Hematopoietic multipotent progenitor cell treated with erythropoietin and hydrocortisone succinate and interleukin-3 and kit ligand, for 4 days (in vitro differentiated cells): Measurements from ENCODE around the gene ZNF771.
"Not testable (repeated sequence)": the region's sequence is repeated elsewhere in the genome, so short reads cannot be mapped to it uniquely, and the experiment has no call there.

ENCODE experiments used
- DNase-seq: peaks from one replicate; pipeline ENCODE4 v3.0.0-alpha.2; 2015

Gene ZNF771

DNA sequence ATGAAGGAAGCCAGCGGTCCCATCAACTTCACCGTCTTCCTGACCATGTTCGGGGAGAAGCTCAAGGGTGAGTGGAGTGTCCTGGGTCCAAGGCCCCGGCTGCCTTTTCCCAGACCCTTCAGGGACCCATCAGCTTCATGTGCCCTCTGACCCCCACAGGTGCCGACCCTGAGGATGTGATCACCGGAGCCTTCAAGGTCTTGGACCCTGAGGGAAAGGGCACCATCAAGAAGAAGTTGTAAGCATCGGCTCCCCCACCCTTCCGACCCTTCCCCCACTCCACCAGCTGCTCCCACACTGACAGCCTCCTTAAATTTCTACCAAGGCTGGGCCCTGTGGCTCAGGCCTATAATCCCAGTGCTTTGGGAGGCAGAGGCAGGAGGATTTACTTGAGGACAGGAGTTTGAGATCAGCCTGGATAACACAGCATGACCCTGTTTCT is 30.9 kb upstream of the ZNF771 start:
- DNase-seq, result no peak

DNA sequence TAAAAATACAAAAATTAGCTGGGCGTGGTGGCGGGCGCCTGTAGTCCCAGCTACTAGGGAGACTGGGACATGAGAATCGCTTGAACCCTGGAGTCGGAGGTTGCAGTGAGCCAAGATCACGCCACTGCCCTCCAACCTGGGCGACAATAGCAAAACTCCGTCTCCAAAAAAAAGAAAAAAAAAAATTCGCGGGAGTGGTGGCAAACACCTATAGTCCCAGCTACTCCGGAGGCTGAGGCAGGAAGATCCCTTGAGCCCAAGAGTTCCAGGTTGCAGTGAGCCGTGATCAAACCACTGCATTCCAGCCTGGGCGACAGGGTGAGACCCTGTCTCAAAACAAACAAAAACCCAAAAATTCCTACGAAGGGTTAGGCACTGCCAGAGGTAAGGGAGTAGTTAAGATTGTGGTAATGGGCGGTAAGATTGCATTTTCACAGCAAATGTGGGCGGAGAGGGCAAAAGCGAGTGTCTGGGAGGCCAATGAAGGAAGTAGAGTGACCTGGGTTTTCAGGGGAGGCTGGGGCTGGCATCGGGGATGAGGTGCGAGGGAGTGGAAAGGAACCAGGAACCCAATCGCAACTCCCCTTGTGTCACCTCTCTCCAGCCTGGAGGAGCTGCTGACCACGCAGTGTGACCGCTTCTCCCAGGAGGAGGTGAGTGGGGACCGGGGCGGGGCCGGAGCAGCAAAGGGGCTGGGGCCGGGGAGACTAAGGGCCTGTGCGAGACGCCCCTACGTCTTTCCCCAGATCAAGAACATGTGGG is 30.2 kb upstream of the ZNF771 start:
- peak; percentile 82 for DNase-seq

DNA sequence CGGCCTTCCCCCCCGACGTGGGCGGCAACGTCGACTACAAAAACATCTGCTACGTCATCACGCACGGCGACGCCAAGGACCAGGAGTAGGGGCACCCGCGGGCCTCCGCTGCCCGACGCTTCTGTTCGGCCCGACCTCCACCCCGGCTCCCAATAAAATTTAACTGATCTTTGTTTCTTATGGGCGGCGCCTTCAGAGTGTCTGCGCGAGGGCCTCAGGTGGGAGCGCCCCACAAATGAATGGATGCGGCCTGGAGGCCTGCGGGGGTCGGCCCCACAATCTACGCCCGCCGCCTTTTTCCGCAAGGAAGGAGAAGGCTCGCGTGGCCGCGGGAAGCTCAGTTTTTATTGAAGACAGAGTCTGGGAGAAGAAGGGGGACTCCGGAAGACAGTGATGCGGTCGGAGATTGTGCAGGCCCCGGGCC is 29.6 kb upstream of the ZNF771 start:
- peak; percentile 96 for DNase-seq

DNA sequence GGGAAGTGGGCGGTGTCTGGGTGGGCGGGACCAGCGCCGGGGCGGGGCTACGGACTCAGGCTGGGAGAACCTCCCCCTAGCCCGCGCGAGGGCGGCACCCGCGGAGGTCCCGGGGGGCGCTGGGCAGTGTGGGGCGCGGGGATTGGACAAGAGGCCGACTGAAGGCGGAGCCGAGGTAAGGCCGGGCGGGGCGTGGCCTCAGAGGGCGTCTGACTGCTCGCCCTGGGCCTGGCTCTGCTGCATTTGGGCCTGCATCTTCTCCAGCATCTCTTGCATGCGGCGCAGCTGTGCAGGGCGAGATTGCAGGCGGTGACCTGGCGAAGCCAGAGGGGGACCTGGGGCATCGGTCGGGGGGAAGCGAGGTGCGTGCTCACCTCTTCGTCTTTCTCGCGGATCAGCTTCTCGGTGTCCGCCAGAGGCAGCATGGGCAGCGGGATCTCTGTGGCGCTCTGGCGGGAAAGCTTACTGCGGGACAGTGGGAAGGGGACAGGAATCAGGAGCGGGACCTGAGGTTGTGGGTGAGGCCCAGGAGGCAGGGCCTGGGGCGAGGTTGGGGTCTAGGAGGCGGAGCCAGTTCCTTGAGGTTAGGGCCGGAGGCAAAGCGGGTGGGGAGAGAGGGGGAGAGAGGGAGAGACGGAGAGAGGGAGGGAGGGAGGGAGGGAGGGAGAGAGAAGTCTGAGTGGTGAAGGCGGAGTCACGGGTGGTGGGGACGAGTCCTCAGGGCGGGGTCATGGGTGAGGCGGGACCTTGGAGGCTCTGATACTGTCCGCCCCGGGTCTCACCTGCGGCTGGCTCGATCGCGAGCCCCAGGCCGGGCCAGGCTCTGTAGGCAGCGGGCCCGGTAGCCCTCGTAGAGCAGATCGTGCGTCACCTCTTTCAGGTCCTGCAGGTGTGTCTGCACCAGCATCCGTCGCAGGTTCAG is 28.9 kb upstream of the ZNF771 start:
- DNase-seq, result peak; percentile 99

DNA sequence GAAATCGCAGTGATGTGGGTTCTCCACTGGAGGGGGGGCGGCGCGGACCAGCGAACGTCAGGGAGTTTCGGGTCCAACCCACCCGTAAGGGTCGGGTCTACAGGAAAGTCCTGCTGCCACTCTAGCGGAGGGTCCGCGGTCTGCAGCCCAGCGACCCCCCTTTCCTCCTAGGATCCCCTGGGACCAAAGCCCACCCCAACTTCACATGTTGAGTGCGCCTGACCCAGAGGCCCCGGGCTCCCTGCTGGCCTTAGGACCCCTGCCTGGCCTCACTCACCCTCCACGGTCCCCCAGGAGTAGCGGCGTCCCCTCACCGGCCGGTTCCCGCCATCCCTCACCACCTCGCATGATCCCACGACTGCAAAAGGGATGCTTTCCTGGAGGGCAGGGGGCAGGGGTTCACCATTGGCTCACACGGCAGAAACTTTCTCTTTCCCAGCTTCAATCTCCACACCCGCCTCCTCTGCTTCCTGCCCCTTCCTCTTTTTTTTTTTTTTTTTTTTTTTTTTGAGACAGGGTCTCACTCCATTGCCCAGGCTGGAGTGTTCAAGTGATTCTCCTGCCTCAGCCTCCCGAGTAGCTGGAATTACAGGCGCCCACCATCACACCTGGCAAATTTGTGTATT is 28.1 kb upstream of the ZNF771 start:
- DNase-seq, result no peak

DNA sequence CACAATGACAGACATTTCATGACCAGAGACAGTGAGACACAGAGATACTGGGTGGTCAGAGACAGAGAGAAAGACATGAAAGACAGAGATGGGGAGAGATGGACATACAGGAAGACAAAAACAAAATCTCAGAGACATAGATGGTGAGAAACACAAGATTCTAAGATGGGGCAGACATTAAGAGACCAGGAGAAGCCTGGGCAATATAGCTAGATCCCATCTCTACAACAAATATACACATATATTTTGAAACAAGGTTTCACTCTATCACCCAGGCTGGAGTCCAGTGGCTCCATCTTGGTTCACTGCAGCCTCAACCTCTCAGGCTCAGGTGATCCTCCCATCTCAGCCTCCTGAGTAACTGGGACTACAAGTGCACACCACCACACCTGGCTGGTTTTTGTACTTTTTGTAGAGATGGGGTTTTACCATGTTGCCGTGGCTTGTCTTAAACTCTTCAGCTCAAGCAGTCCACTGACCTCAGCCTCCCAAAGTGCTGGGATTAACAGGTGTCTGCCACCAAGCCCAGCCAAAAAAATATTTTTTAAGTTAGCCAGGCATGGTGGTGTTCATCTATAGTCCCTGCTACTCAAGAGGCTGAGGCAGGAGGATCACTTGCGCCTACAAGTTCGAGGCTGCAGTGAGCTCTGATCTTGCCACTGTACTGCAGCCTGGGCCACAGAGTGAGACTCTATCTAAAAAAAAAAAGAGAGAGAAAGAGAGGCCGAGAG is 27.2 kb upstream of the ZNF771 start:
- no peak for DNase-seq

DNA sequence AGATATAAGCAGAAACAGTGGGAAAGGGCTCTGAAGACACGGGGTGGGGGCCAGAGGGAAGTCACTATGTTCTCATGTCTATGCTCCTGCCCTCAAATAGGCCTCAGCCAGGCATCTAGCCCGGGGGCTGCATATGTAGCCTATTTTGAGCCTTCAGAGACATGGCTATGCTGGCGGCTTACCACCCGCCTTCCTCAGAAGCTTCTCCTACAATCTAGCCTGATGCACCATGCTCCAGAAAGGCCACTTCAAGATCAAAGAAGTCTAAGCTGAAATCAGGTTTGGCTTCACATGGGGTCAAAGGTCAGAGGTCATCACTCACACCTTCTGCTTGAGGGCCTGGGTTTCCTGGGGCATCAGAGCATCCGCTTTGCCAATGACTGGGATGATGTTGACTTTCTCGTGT is 26.6 kb upstream of the ZNF771 start:
- DNase-seq, result no peak

DNA sequence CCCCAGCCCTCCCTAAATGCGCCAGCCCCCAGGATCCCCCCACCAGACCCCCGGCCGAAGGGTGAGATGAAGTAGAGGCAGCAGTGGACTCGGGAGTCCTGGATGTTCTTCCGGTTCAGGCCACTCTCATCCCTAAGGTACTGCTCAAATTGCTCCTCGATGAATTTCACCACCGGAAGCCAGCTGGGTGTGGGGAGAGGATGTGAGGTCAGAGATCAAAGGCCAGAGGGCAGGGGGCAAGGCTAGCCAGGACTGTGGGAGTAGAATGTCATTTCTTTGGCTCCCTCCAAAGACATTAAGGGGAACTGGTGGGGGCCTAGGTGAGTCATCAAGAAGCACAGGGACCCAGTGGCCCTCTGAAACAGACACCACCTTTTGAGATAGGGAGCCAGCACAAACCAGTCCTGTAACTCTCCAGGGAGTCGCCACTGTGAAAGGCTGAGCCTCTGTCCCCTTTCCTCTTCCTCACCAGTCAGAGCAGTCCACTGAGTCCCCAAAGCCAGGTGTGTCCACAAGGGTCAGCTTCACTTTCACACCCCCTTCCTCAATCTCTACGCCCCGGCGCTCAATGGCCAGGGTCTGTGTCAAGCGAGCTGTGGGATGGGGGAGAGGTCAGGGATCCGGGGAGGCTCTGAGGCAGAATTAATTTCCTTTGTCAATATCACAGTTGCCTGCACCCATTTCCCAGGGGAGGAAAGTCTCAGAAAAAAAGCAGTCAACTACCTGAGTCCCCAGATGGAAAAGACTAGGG is 25.9 kb upstream of the ZNF771 start:
- peak; percentile 42 for DNase-seq

DNA sequence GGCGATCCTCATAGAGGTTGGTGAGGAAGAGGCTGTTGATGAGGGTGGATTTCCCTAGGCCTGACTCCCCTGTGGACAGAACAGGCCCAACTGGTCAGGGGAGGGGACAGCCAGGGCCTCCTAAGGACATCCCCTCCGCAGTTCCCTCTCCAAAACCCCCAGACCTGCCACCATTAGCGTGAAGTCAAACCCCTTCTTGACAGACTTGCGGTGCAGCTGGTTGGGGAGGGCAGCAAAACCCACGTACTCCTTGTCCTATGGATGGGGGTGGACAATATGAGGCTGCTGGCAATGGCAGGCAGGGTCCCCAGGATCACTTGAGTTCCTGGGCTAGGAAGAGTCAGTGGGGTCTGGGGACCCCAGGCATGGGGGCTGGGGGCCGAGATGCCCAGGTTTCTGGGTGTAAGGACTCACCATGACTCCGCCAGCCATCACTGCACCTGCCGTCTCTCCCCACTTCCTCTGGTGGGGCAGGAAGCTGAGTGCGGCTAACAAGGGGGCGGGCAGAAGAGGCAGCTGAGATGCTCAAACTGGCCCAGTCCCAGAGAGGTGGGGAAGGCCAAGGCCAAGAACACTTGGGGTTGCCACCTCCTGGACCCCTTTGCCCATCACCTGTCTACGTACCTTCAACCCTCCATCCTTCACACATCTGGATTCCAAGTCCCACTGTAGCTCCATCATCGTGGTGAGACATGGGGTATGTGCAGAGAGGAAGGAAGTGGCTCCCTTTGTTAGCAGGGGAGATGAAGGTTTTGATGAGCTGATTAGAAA is 25.1 kb upstream of the ZNF771 start, which contains the start of gene SEPTIN1:
TSS of gene SEPTIN1 (minus strand) at position 451 of the 771 bp plus-strand sequence. CDS start at position 432, 19 bp downstream.
- peak; percentile 63 for DNase-seq

DNA sequence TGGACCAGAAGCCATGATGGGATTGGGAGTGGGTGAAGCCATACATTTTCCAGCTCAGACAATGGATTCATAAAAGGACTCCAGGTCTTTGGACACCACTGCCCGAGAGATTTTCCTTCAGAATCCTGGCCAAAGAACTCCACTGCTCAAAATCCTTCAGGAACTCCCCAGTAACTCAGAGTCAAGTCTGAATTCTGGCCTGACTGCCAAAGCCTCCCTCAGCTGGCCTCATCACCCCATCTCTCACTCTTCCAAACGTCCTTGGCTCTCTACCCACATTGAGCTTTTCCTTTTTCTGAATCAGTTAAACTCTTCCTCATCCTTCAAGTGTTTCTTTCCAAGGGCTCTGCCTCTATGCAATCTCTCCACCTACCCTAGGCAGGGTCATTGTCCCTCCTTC is 23.9 kb upstream of the ZNF771 start:
- no peak for DNase-seq

DNA sequence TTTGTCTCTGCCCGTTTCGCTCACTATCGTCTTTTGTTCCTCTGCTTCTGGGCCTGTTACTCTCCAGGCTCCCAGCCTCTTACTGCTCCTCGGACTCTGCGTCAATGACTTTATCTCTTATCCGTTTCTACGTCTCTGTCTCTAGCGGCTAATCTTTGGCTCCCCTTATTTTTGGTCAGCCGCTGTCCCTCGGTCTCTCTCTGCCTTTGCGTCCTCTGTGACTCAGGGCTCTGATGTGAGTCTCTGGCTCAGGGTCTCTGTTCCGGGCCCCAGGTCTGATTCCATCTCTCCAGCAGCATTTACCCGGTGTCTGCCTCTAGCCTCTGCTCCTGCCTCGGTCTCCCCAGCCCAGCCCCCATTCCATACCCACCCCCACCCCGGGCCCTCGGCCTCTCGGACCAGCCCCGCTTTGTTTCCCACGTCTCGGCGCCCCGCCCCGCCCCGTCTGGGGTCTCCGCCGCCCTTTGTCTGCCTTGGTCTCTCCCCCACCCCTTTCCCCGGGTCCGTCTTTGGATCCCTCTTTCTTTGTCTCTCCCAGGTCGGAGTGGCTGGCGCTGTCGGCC is 12.7 kb upstream of the ZNF771 start:
- DNase-seq, result peak; percentile 43

DNA sequence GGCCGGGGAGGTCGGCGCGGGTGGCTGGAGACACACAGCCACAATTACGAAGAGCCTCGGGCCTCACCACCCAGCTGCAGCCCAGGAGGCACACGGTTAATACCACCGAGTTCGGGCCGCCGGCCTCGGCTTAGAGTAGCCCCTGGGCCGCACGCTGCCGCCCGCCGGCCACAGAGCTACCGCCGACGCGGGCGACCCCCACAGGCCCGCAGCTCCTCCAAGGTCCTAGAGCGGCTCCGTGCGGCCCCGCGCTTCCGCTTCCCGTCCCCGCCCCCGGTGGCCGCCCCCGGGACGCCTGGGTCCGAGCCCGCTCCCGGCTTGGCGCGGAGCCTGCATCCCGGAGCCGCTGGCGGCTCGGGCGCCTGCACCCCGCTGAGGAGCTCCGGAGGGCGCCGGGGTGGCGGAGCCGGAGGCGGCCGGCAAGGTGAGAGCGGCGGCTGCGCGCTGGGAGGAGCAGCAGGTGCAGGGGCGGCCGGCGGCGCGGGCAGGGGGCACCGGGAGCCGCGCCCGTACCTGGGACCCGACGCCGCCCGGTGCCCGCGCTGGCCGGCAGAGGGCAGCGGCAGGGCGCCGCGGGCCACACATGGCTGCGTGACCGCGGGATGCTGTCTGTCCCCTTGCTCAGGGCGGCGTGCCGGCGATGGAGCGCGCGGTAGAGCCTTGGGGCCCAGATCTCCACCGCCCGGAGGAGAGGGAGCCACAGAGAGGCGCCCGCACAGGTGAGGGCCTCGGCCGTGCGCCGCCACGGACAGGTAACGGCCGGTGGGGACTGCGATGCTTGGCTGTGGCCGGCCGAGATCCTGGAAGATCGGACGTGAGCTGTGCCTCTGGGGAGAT is 12.0 kb upstream of the ZNF771 start, which contains the start of gene ZNF48:
TSS of gene ZNF48 (plus strand) at position 266 of the 837 bp plus-strand sequence. CDS start at position 641, 375 bp downstream.
- DNase-seq, result peak; percentile 93

DNA sequence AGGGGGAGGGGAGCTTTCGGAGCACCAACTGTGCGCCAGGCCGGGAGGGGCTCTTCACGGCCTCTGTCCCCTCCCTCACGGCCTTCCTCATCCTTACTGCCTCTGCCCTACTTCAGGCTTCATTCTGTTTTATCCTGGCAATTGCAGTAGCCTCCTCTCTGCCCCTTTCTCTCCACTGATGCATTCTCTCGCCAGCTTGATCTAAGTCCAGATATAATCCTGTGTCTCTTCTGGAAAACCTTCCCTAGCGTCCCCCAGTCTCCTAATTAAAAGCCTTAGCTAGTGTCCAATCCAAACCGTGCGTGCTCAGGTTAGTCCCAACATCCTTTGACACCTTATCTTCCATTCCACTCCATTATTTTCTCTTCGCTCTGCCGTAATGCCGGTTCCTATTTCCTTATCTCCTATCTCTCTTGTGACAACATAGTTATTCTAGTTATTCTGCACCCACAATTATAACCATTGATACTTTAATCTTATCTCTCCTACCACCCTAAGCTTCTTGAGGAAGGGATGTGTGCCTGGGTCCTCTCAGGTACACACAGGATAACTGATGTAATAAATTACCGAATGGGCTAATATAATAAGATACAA is 11.3 kb upstream of the ZNF771 start:
- peak; percentile 56 for DNase-seq

DNA sequence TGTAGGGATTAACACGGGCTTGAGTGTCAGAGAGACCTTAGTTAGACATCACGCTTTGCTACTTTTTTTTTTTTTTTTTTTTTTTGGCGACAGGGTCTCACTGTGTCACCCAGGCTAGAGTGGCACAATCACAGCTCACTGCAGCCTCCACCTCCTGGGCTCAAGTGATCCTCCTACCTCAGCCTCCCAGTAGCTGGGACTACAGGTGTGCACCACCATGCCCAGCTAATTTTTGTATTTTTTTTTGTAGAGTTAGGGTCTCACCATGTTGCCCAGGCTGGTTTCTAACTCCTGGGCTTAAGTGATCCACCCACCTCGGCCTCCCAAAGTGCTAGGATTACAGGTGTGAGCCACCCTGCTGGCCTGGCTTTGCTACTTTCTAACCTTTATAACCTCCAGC is 10.8 kb upstream of the ZNF771 start:
- not testable (repeated sequence) for DNase-seq

DNA sequence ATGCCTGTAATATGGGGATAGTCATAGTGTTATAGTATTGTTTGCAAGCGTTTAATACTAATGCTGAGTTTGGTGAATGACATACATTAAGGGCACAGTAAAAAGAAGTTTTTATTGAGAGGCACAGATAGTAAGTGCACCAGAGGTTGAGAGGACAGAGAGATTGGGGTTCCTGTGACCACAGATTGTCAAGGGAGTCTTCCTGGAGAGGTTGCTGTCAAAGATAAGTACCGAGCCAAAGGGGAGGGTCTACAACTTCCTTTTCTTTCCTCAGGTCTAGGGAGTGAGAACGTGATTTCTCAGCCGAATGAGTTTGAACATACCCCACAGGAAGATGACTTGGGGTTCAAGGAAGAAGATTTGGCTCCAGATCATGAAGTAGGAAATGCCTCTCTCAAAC is 10.3 kb upstream of the ZNF771 start:
- peak; percentile 70 for DNase-seq

DNA sequence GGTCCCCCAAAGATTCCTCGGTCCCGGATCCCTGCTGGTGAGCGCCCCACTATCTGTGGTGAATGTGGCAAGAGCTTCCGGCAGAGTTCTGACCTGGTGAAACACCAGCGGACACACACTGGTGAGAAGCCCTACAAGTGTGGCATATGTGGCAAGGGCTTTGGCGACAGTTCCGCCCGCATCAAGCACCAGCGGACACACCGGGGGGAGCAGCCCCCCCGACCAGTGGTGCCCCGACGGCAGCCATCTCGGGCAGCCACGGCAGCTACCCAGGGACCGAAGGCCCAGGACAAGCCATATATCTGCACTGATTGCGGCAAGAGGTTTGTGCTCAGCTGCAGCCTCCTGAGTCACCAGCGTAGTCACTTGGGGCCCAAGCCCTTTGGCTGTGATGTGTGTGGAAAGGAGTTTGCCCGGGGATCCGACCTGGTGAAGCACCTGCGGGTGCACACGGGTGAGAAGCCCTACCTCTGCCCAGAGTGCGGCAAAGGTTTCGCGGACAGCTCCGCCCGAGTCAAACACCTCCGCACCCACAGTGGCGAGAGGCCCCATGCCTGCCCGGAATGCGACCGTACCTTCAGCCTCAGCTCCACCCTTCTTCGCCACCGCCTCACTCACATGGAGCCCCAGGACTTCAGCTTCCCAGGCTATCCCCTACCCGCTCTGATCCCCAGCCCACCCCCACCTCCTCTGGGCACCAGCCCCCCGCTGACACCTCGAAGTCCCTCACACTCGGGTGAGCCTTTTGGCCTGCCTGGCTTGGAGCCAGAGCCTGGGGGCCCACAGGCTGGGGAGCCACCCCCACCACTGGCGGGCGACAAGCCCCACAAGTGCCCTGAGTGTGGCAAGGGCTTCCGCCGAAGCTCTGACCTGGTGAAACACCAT is 9.4 kb upstream of the ZNF771 start:
- DNase-seq, result no peak

DNA sequence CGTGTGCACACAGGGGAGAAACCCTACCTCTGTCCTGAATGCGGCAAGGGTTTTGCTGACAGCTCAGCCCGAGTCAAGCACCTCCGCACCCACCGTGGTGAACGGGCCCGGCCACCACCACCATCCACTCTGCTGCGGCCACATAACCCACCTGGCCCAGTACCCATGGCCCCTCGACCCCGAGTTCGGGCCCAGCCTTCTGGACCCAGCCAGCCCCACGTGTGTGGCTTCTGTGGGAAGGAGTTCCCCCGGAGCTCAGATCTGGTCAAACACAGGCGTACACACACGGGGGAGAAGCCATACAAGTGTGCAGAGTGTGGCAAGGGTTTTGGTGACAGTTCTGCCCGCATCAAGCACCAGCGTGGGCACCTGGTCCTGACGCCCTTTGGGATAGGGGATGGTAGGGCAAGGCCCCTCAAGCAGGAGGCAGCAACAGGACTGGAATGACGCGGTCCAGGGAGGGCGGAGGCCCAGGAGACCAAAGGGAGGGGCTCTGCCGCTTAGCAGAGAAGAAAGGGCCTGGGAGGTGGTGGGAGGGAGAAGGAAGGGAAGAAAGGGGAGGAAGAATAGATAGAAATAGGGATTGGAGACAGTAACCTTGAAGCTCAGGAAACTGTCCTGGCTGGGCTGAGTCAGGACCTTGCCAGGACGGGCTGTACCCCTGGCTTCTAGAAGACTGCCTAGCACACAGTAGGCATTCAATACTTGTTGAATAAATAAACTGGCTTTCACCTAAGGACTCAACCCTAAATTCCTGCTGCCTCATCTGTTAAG is 8.6 kb upstream of the ZNF771 start:
- DNase-seq, result no peak
